Measurements from ENCODE around the gene TNFRSF18.

The TNFRSF18 gene

GRCh38 chr1:1226566-1227362 lies 20.4 kb upstream of the TNFRSF18 start:
- DNase-seq: no peak

GRCh38 chr1:1225913-1226312 lies 19.5 kb upstream of the TNFRSF18 start:
- no peak for DNase-seq

- DNase-seq: no peak
These were observed 18.9 kb upstream of the TNFRSF18 start for GRCh38 chr1:1225238-1225845.

GRCh38 chr1:1223891-1224290 lies 17.5 kb upstream of the TNFRSF18 start:
- no peak for DNase-seq

GRCh38 chr1:1223321-1223720 lies 16.9 kb upstream of the TNFRSF18 start:
- no peak for DNase-seq

GRCh38 chr1:1222575-1223225 lies 16.3 kb upstream of the TNFRSF18 start:
- no peak for DNase-seq

- no peak for DNase-seq
These were observed 15.6 kb upstream of the TNFRSF18 start for GRCh38 chr1:1221887-1222574.

GRCh38 chr1:1220197-1220596 lies 13.8 kb upstream of the TNFRSF18 start:
- DNase-seq: no peak

GRCh38 chr1:1219341-1219740 lies 12.9 kb upstream of the TNFRSF18 start:
- no peak for DNase-seq

GRCh38 chr1:1218524-1219200 lies 12.3 kb upstream of the TNFRSF18 start:
- DNase-seq: no peak

GRCh38 chr1:1217621-1218523 lies 11.5 kb upstream of the TNFRSF18 start:
- no peak for DNase-seq

- DNase-seq: no peak
These were observed 10.6 kb upstream of the TNFRSF18 start for GRCh38 chr1:1216770-1217620.

- DNase-seq: no peak
These were observed 9.7 kb upstream of the TNFRSF18 start for GRCh38 chr1:1215881-1216605.

- DNase-seq: no peak
These were observed 8.8 kb upstream of the TNFRSF18 start for GRCh38 chr1:1215080-1215676.

GRCh38 chr1:1213345-1214265 lies 7.2 kb upstream of the TNFRSF18 start, which contains the start of gene TNFRSF4:
Gene TNFRSF4, minus strand, starts transcription at chr1:1214153. Its CDS starts 26 bp downstream, at chr1:1214127.
- no peak for DNase-seq

GRCh38 chr1:1212780-1213344 lies 6.5 kb upstream of the TNFRSF18 start:
- DNase-seq: no peak

GRCh38 chr1:1211541-1212441 lies 5.4 kb upstream of the TNFRSF18 start:
- no peak for DNase-seq
